HepG2 (cell line): ENCODE measurements around the gene NUP107. TPM values are rescaled to one million over a fixed set of nuclear protein-coding genes. Genes with fewer than 3 reads are reported as not detected.

ENCODE experiments used
- AGO1 ChIP-seq: fragments of 200-400 bp; formaldehyde crosslinking; IDR thresholded peaks from 2 replicates; pipeline ENCODE4 v1.6.1; 2017; ENCODE audit warnings: mild to moderate bottlenecking, low read depth, low read length, moderate library complexity; ENCODE audit not compliant: poor library complexity, severe bottlenecking
- DMAP1 ChIP-seq: IDR thresholded peaks from 2 replicates; pipeline ENCODE4 v1.6.1; 2016
- ETV6 ChIP-seq: sonication (generic); formaldehyde crosslinking; conservative IDR thresholded peaks from 2 replicates; pipeline ENCODE4 v1.4.0; 2020; ENCODE audit warnings: missing genetic modification reagents
- FOXK2 ChIP-seq: fragments of 450-650 bp; IDR thresholded peaks from 2 replicates; pipeline ENCODE4 v1.6.1; 2016
- GMEB1 ChIP-seq: sonication (generic); formaldehyde crosslinking; IDR thresholded peaks from 2 replicates; pipeline ENCODE4 v1.5.1; 2020; ENCODE audit warnings: missing genetic modification reagents, mild to moderate bottlenecking, borderline replicate concordance
- KLF11 ChIP-seq: IDR thresholded peaks from 2 replicates; pipeline ENCODE4 v1.6.1; 2016; ENCODE audit warnings: missing compliant biosample characterization
- KLF15 ChIP-seq: sonication (generic); formaldehyde crosslinking; IDR thresholded peaks from 2 replicates; pipeline ENCODE4 v1.8.1; 2023; ENCODE audit warnings: borderline replicate concordance, mild to moderate bottlenecking, inconsistent platforms, missing genetic modification reagents, mixed read lengths
- MXI1 ChIP-seq: IDR thresholded peaks from 3 replicates; pipeline ENCODE4 v1.6.1; 2012; ENCODE audit warnings: low read depth, low read length, inconsistent platforms, borderline replicate concordance
- NCOR1 ChIP-seq: fragments of 200-600 bp; sonication (generic); IDR thresholded peaks from 2 replicates; pipeline ENCODE4 v1.7.0; 2017; ENCODE audit warnings: antibody characterized with exemption, low read length, borderline replicate concordance
- PRPF4 ChIP-seq: fragments of 200-400 bp; formaldehyde crosslinking; IDR thresholded peaks from 2 replicates; pipeline ENCODE4 v1.6.1; 2016; ENCODE audit warnings: low read length, low read depth; ENCODE audit not compliant: poor library complexity, severe bottlenecking
- RBM22 ChIP-seq: fragments of 200-400 bp; formaldehyde crosslinking; optimal IDR thresholded peaks from 2 replicates; pipeline ENCODE3; 2017; ENCODE audit warnings: mild to moderate bottlenecking, low read length, moderate library complexity
- RFX5 ChIP-seq: IDR thresholded peaks from 2 replicates; pipeline ENCODE4 v1.6.1; 2011; ENCODE audit warnings: low read depth, low read length, improper control_type of control experiment
- RFXAP ChIP-seq: sonication (generic); formaldehyde crosslinking; IDR thresholded peaks from 2 replicates; pipeline ENCODE4 v1.4.0; 2020; ENCODE audit warnings: missing genetic modification reagents, borderline replicate concordance
- RXRA ChIP-seq: sonication (generic); formaldehyde crosslinking; IDR thresholded peaks from 2 replicates; pipeline ENCODE4 v1.5.1; 2020; ENCODE audit warnings: missing genetic modification reagents
- SIN3B ChIP-seq: fragments of 150-350 bp; IDR thresholded peaks from 2 replicates; pipeline ENCODE4 v1.6.1; 2014; ENCODE audit warnings: low read length
- ZNF143 ChIP-seq: sonication (generic); formaldehyde crosslinking; IDR thresholded peaks from 2 replicates; pipeline ENCODE4 v1.4.0; 2020; ENCODE audit warnings: missing genetic modification reagents
- ZNF558 ChIP-seq: sonication (generic); formaldehyde crosslinking; IDR thresholded peaks from 2 replicates; pipeline ENCODE4 v1.9.0; 2022; ENCODE audit warnings: mild to moderate bottlenecking, missing genetic modification reagents, borderline replicate concordance
- ZNF672 ChIP-seq: sonication (generic); formaldehyde crosslinking; IDR thresholded peaks from 2 replicates; pipeline ENCODE4 v1.8.1; 2022; ENCODE audit warnings: missing genetic modification reagents
- ZNF776 ChIP-seq: sonication (generic); formaldehyde crosslinking; IDR thresholded peaks from 2 replicates; pipeline ENCODE4 v1.4.0; 2020; ENCODE audit warnings: mild to moderate bottlenecking, missing genetic modification reagents
- ZNF790 ChIP-seq: sonication (generic); formaldehyde crosslinking; IDR thresholded peaks from 2 replicates; pipeline ENCODE4 v1.8.0; 2022; ENCODE audit warnings: missing genetic modification reagents, mild to moderate bottlenecking, borderline replicate concordance
- polyA plus RNA-seq, 8 experiments: library from polyadenylated mRNA; depleted of rRNA in 3 of 8; stranded (reverse) in 7 of 8; unstranded in 1 of 8; fragments of >200 nt; fragmentation: Illumina TruSeq in 4 of 8; extraction: Trizol in 4 of 8; gene quantifications; 2 replicates each; pipeline versions ENCODE4 v1.2.1 to v1.2.3, GENCODE V29; 2011 to 2016; ENCODE audit warnings: low read depth in 4 of 8, missing spikeins in 1 of 8, mixed read lengths in 1 of 8; ENCODE audit not compliant: insufficient read depth in 1 of 8
- total RNA-seq, 5 experiments: library from RNA; depleted of rRNA; stranded (reverse); fragments of >200 nt; fragmentation: Illumina TruSeq; extraction: Trizol; gene quantifications; 2 replicates each; pipeline ENCODE4 v1.2.3, GENCODE V29; 2016; ENCODE audit warnings: low read depth in 1 of 5
- TF ChIP-seq, protein P1 (sequence below): sonication (generic); formaldehyde crosslinking; IDR thresholded peaks from 2 replicates; pipeline ENCODE4 v1.9.0; 2021; ENCODE audit warnings: missing genetic modification reagents, mild to moderate bottlenecking, borderline replicate concordance
- TF ChIP-seq, protein P2 (sequence below): sonication (generic); formaldehyde crosslinking; IDR thresholded peaks from 2 replicates; pipeline ENCODE4 v1.9.0; 2022; ENCODE audit warnings: missing genetic modification reagents, mild to moderate bottlenecking, borderline replicate concordance
- TF ChIP-seq, protein P3 (sequence below): IDR thresholded peaks from 2 replicates; pipeline ENCODE4 v1.6.1; 2016; ENCODE audit warnings: missing compliant biosample characterization, missing genetic modification reagents, borderline replicate concordance

The NUP107 gene
- total and polyA plus RNA-seq, 2 of the 13 experiments (the other 11 are each of a cell fraction or from before 2014, with no cell fraction given), result 54.7 to 100 TPM

DNA sequence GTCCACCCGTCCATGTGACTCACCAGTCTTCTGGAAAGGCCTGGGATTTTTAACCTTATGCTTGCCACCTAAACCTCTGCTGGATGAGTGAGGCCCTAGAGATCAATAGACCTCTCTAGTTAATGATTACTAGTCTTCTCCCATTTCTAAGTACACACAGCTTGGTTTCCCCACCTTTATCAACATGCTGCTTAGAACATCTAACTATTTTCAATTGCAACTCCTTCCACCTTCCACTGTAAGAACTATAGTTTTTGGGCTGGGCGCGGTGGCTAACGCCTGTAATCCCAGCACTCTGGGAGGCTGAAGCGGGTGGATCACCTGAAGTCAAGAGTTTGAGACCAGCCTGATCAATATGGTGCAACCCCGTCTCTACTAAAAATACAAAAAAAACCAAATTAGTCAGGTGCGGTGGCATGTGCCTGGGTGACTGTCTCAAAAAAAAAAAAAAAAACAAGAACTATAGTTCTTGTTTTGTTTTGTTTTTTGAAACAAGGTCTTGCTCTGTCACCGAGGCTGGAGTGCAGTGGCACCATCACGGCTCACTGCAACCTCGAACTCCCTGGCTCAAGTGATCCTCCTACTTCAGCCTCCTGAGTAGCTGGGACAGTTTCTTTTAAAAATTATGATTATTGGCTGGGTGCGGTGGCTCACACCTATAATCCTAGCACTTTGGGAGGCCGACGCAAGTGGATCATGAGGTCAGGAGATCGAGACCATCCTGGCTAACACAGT lies 102.5 kb downstream of the NUP107 start (continued):
- TF ChIP-seq, protein P1, sequence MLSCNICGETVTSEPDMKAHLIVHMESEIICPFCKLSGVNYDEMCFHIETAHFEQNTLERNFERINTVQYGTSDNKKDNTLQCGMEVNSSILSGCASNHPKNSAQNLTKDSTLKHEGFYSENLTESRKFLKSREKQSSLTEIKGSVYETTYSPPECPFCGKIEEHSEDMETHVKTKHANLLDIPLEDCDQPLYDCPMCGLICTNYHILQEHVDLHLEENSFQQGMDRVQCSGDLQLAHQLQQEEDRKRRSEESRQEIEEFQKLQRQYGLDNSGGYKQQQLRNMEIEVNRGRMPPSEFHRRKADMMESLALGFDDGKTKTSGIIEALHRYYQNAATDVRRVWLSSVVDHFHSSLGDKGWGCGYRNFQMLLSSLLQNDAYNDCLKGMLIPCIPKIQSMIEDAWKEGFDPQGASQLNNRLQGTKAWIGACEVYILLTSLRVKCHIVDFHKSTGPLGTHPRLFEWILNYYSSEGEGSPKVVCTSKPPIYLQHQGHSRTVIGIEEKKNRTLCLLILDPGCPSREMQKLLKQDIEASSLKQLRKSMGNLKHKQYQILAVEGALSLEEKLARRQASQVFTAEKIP (CRISPR knock-in tag), result no peak
- TF ChIP-seq ZNF143 (CRISPR knock-in tag) (no peak), GMEB1 (peak; percentile 46), AGO1 (no peak), ZNF672 (no peak), PRPF4 (no peak), ZNF558 (CRISPR knock-in tag) (no peak), KLF11 (no peak), ZNF790 (no peak), ETV6 (CRISPR knock-in tag) (no peak), NCOR1 (peak; percentile 83; the same call in 1 of the 2 replicates), SIN3B (no peak), RFXAP (CRISPR knock-in tag) (0 out of 2 replicates have a peak, but pooled peaks have one; percentile 24), MXI1 (peak; percentile 25; the same call in 1 of the 3 replicates), ZNF776 (CRISPR knock-in tag) (no peak), RFX5 (no peak), RBM22 (no peak), KLF15 (CRISPR knock-in tag) (no peak), DMAP1 (peak; percentile 49; the same call in 1 of the 2 replicates), FOXK2 (peak; percentile 73), RXRA (CRISPR knock-in tag) (no peak)
- TF ChIP-seq, protein P2, sequence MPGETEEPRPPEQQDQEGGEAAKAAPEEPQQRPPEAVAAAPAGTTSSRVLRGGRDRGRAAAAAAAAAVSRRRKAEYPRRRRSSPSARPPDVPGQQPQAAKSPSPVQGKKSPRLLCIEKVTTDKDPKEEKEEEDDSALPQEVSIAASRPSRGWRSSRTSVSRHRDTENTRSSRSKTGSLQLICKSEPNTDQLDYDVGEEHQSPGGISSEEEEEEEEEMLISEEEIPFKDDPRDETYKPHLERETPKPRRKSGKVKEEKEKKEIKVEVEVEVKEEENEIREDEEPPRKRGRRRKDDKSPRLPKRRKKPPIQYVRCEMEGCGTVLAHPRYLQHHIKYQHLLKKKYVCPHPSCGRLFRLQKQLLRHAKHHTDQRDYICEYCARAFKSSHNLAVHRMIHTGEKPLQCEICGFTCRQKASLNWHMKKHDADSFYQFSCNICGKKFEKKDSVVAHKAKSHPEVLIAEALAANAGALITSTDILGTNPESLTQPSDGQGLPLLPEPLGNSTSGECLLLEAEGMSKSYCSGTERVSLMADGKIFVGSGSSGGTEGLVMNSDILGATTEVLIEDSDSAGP, result no peak
- TF ChIP-seq, protein P3, sequence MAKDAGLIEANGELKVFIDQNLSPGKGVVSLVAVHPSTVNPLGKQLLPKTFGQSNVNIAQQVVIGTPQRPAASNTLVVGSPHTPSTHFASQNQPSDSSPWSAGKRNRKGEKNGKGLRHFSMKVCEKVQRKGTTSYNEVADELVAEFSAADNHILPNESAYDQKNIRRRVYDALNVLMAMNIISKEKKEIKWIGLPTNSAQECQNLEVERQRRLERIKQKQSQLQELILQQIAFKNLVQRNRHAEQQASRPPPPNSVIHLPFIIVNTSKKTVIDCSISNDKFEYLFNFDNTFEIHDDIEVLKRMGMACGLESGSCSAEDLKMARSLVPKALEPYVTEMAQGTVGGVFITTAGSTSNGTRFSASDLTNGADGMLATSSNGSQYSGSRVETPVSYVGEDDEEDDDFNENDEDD (CRISPR knock-in tag), result peak; percentile 72; the same call in 1 of the 2 replicates
